HG03045 (cell line): Measurements from ENCODE around the gene SRR.

Experiments
- ATAC-seq: cut with Tn5 transposase; IDR thresholded peaks from one replicate; pipeline ENCODE4 v1.9.1; 2021; ENCODE audit warnings: mild to moderate bottlenecking, moderate library complexity; ENCODE audit not compliant: unreplicated experiment

SRR gene

DNA sequence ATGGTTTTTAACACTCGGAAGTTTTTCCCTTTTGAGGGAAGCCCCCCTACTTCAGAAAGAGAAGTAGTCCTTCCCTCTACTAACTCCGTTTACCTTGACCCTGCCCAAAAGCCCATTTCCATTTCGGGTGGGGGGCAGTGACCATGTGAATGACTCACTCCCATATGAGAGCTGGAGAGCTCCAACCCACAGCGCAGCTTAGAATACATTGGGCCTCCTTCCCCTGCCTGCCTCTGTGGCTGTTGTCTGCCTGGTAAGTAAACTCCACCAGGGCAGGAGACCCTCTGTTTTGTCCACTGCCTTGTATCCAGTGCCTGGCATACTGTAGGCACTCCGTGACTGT, 34.5 kb downstream of the SRR start:
- ATAC-seq = no peak

- no peak for ATAC-seq
These were observed 39.7 kb downstream of the SRR start for GRCh38 chr17:2343421-2343820.

GRCh38 chr17:2344528-2344927, 40.8 kb downstream of the SRR start:
- ATAC-seq = no peak

GRCh38 chr17:2346475-2346874, 42.7 kb downstream of the SRR start:
- ATAC-seq = no peak

DNA sequence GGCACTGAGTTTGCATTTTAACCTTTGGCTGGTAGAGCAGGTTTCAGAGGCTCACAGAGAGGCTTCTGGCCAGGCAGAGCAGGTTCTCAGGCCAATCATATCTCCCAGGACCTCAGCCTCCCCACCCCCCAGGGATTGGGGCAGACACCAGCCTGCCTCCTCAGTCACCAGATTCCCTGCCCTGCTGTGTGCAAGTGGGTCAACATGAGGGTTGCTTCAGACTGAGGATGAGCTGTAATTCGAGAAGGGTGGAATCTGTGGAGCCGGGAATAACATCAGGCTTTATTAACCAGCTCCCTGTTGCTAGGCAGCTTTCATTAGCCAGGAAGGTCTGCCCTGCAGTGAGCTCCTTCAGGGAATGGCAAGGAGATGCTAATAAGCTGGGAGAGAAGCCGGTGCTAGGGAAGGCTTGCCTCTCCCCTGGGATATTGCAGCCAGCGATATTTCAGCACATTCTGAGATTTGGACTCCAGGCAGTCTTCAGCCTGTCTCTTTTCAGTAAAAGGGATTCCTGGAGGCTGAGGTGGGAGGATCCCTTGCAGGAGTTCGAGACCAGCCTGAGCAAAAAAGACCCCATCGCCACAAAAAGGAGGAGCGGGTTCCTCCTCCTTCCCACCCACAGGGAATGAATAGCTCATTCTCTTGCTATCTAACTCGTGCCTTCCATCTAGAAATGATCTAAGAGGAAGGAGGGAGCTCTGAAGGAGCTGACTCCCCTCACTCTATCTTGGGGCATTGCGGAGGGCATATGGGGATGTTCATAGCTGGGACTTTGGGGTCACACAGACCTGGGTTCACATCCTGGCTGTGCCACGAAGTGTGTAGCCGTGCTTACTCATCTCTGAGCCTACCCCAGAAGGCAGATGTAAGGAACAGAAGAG, 44.3 kb downstream of the SRR start:
- ATAC-seq = no peak

- no peak for ATAC-seq
These were observed 47.5 kb downstream of the SRR start for GRCh38 chr17:2351269-2351668.

- no peak for ATAC-seq
These were observed 50.6 kb downstream of the SRR start for GRCh38 chr17:2354311-2354710.

- ATAC-seq = no peak
These were observed 53.5 kb downstream of the SRR start for GRCh38 chr17:2357237-2357636.

- no peak for ATAC-seq
These were observed 54.2 kb downstream of the SRR start for GRCh38 chr17:2357931-2358434.

- ATAC-seq = no peak
These were observed 57.4 kb downstream of the SRR start for GRCh38 chr17:2361010-2361760.

- no peak for ATAC-seq
These were observed 58.3 kb downstream of the SRR start for GRCh38 chr17:2362016-2362415.

DNA sequence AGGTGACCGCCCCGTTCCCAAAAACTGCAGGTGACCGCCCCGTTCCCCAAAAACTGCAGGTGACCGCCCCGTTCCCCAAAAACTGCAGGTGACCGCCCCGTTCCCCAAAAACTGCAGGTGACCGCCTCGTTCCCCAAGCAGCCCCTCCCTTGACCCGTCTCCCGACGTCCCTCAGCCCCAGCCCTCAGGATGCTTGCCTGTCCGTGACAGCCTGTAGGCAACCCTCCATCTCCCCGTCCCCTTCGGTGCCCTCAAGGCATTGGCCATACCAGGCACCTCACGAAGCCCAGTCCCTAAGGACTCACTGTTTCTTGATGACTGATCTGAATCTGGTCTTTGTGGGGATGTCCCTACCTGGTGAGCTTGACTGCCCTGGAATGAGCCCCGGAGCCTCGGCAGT, 58.7 kb downstream of the SRR start:
- no peak for ATAC-seq

- ATAC-seq = no peak
These were observed 59.1 kb downstream of the SRR start for GRCh38 chr17:2362881-2363280.

DNA sequence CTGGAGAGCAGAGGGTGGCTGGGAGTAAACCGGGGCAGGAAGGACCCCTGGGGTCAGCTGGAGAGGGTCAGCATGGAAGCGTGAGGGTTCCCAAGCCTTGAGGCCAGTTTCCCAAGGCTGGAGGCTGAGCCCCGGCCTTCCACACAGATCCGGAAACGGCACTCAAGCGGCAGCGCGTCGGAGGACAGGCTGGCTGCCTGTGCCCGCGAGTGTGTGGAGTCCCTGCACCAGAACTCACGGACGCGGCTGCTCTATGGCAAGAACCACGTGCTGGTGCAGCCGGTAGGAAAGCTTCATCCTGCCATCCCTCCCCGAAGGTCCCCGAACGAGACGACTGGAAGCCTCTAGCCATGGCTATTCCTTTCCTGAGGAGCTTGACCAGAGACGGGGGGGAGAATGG, 59.6 kb downstream of the SRR start:
- no peak for ATAC-seq

- ATAC-seq = no peak
These were observed 60.4 kb downstream of the SRR start for GRCh38 chr17:2363851-2364762.

DNA sequence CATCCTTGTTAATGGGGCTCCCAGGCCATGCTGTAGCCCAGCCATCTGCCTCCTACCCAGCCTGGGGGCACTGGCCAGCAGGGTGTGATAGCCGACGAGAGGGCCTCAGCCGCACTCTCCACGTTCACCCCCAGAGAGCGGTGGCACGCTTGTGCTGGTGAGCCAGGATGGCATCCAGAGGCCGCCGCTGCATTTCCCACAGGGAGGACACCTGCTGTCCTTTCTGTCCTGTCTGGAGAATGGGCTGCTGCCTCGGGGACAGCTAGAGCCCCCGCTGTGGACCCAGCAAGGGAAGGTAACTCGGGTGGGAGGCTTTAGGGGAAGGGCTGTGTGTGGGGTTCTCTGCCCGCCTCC, 61.0 kb downstream of the SRR start:
- ATAC-seq = no peak

- ATAC-seq = no peak
These were observed 61.4 kb downstream of the SRR start for GRCh38 chr17:2365132-2365531.

DNA sequence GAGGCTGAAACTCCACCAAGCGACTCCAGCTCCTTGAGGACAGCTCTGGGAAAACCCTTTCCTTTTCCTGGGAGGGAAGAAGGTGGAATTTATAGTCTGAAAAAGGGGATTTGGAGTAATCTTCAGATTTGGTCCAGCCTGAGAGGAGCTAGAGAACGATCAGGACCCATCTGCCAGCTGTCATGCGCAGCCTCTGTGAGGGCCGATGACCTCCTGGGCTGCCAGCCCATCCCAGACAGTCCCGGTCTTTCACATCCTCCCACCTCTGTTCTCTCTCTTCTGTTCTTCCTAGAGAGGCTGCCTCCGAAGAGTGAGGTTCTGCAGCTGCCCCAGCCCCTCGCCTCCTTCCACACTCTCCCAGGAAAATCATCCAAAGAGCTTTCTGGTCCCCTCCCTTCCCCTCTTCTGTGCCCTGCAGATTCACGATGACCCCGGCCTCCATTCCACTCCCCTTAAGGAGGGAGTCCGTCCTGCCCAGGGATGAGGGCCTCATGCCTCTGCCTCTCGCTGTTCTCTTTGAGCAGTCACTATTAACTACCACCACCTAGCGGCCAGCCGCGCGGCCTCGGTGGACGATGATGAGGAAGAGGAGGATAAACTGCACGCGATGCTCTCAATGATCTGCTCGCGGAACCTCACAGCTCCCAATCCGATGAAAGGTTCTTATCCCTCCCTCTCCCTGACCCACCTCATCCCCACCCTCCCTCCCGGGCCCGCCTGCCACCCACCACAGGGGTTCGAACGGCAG, 63.2 kb downstream of the SRR start:
- ATAC-seq = no peak

- no peak for ATAC-seq
These were observed 64.6 kb downstream of the SRR start for GRCh38 chr17:2368359-2368758.

- ATAC-seq = no peak
These were observed 65.3 kb downstream of the SRR start for GRCh38 chr17:2369039-2369438.
